RCC 7860 (cell line): ENCODE results near the gene ZSWIM8.

Source experiments
- DNase-seq: peaks from one replicate; pipeline ENCODE4 v3.0.0-alpha.2; 2015; ENCODE audit warnings: low spot score
- FAIRE-seq: peaks from 2 replicates; lab custom pipeline; 2012; peaks lifted over from hg19 to GRCh38; lab: Jason Lieb, UNC

Gene ZSWIM8

DNA sequence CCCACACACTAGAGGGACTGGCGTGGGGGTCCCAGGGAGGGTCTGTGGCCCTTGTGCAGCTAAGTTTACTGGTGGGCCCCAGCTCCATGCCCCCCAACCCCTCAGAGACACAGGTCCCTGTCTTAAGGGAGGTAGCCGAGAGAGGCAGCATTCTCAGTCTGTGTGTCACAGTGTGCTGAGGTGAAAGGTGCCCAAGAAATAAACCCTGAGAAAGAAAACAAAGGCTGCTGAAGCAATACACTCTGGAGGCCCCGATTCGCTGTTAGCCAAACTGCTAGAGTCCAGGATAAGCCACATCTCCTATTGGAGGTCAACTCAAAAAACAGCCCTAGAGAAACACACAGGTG is 54.6 kb downstream of the ZSWIM8 start:
- DNase-seq: no peak
- no peak for FAIRE-seq

DNA sequence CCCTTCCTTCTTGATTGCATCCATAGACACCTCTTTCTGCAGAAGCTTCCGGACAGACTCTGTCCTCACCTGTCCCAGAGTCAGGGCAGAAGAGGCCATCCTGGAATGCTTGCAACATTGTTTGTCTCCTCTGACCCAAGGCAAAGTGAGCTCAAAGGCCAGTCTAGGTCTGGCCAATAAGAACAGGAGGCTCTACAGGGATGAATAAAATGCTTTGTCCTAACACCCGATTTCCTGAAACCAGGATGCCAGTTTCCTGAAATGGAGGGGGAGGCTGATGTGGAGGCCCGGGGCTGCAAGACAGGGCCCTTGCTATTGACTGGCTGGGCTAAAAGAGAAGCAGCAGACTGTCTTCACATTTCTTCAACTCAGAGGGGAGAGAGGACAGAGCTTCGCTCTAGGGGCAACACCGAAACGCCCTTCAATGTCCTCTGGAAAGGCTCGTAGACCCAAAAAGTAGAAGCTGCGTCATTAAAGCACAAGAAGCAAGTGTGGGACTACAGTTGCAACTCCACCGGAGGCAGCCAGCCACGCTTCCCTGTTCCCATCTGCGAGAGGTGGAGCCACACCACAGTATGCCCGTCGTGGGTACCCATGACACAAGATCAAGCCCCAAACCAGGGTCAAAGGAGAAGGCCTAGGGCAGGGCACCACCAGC is 55.1 kb downstream of the ZSWIM8 start:
- FAIRE-seq (no peak), DNase-seq (no peak)

DNA sequence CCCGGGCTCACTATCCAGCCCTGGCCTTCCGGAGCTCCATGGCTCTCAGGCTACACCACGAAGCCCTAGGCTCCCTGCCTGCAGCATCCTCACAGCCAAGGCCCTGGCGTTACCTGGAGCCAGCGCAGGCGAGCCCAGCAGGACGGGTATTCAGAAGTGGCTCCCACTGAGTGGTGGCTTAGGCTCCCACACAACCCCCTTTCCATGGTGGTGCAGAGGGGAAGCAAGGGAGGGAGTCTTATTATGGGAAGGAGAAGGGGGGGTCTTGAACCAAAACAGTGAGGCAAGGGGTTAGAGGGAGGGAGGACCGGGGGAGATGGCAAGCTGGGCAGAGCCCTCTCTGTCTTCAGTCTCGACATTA is 55.6 kb downstream of the ZSWIM8 start:
- FAIRE-seq (no peak), DNase-seq (no peak)

DNA sequence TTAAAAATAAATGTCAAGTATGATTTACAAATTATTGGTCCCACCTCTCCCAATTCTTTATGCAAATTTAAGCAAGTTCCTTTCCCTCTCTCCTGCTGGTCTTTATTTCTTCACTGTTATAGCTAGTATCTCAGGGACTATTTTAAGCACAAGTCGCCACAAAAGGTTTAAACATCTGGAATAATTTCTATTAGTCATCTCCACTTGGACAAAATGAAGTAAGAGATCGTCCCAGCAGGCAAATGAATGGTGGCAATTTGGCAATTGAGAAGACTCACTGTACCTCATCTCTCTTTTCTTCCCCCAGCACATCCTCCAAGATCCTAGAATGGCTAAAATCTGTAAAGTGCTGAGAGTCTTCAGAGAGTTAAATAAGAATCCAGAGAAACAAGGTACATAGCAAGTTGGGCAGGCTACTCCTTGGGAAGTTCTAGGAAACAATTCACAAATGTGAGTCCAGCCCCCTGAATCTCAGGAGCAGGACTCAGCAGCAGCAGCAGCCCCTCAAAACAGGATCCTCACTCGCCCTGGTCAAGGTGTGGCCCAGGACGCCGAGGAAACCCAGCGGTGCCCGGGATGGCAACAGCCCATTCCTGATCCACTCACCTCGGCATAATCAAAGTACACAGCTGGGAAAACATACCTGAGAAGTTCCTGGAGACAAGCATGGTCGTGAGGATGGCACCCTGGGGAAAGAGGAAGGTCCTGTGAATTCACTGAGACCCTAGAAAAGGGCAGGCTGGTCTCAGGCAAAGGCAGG is 56.3 kb downstream of the ZSWIM8 start:
- DNase-seq (no peak), FAIRE-seq (no peak)

DNA sequence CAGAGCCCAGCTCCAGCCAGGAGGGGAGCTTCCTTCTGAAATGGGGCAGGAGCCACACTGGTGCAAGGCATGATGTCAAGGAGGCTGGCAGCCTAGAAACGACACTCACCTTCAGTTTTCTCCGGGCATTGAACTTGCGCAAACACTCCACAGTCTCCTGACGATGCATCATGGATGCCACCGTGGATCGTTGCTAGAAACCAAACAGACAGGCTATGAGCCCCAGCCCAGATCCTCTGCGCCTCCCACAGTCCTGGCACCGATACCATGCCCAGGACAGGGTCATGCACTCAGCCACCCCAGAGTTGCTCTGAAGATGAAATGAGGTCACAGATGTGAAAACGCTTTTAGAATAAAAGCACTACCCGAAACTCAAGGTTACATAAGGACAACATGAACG is 56.9 kb downstream of the ZSWIM8 start:
- DNase-seq: no peak
- no peak for FAIRE-seq

DNA sequence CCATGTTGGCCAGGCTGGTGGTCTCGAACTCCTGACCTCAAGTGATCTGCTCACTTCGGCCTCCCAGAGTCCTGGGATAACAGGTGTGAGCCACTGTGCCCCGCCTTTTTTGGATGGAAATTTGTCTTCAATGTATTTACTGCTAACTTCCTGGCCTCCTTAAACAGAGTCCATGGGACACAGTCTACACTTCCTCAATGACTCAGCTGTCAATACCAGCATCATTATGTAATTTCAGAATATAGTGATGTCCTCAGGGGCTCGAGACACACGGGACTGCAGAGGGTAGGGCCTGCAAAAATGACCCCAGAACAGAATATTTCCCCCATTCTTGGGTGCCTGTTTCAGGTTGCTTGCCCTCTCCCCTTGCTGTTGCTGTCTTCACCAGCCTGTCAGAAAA is 57.9 kb downstream of the ZSWIM8 start:
- FAIRE-seq: no peak
- no peak for DNase-seq

DNA sequence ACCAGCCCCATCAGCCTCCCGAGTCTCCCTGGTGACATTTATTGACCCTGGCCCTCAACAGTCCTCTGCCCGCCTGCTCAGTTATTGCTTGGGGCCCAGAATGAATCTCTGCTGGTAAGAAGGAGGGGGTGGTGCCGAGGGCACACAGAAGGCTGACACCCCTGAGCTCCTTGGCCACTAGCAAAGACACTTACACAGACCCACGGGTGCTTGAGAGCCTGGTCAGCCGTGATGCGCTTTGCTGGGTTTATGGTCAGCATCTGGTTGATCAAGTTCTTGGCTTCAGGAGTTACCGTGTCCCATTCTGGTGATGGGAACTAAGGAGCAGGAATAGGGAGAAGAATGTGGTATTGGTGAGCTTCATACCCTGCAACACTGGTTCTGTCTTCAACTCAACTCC is 61.6 kb downstream of the ZSWIM8 start:
- FAIRE-seq (no peak), DNase-seq (no peak)

DNA sequence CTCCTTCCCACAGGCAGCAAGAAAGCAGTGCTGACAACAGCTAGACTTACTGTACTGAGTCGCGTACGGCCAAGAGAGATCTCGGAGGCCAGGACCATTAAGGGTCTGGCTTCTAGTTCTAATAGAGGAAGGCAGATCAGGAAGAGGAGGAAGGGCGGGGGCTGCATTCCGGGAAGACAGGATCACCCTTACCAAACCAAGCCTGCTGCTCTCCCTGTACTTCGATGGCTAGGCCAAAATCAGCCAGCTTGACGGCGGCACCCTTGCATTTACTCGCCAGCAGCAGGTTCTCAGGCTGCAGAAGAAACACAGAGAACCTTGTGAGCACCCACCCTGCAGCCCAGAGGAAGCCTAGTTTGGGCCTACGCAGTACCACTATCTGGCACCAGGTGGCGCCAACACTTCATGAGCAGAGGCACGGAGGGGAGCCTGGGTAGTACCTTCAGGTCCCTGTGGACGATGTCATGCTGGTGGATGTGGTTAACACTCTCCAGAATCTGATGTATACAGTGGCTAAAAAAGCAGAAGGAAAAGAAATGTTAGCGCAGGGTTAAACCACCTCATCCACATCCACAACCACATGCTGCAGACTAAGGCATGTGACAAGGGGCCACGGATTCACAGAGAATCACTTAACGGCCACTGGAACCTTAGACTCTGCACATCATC is 63.5 kb downstream of the ZSWIM8 start:
- DNase-seq: peak; percentile 53
- FAIRE-seq: peak; percentile 11

DNA sequence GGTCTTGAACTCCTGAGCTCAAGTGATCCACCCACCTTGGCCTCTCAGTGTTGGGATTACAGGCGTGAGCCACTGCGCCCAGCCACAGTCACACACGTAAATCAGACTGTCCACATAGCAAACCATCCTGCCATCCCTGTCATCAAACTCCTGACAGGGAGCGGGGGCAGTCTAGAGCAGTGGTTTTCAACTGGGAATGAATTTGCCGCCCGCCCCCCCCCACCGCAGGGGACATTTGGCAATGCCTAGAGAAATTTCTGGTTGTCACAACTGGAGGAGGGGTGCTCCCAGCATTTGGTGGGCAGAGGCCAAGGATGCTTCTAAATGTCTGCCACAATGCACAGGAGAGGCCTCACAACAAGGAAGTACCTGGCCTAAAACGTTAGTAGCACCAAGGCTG is 64.8 kb downstream of the ZSWIM8 start:
- FAIRE-seq (no peak), DNase-seq (no peak)

DNA sequence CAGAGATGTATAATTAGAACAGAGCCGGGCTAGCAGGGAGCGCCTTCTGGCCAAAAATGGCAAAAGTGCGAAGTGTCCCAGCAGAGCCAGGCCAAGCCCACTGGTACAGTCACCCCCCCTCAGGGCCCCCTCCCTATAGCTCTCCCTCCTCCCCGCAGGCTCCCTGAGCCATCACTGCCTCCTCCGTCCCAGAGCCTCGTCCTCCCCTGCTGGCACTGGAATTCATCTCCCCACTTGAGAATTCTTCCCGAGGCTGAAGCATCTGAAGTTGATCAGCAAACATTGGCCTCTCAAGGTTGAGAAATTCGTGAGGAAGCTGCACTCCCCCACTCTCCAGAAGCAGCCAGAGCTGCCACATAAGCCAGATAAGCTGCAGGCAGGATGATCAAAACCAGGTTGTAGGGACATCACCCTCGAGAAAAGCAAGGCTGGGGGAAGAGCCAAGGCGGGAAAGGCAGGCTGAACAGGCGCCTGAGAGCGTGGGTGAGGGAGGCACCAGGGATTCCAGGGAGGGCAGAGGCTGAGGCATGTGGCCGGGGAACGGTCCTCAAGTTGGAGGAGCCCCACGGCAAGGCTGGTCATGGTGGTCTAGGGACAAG is 65.6 kb downstream of the ZSWIM8 start:
- FAIRE-seq: no peak
- DNase-seq: no peak
